Activated CD4-positive, CD25-positive, alpha-beta regulatory T cell treated with anti-CD3 and anti-CD28 coated beads, Interleukin-2, amount 50 U/mL, for 24 hours (primary cell): ENCODE data around the gene CCNG2.

Experiments used
- ATAC-seq, 2 donors: fragments of 150-1000 bp; cut with Tn5 transposase; one replicate each; pipeline ENCODE4 v1.10.0; 2021; ENCODE audit warnings: mild to moderate bottlenecking in 1 of 2, moderate library complexity in 1 of 2

Gene CCNG2

GRCh38 chr4:77204621-77205020 is 47.6 kb downstream of the CCNG2 start:
- ATAC-seq = no peak

- no peak for ATAC-seq
These were observed 52.0 kb downstream of the CCNG2 start for GRCh38 chr4:77209012-77209411.

GRCh38 chr4:77209936-77210335 is 52.9 kb downstream of the CCNG2 start:
- no peak for ATAC-seq

GRCh38 chr4:77215107-77215506 is 58.1 kb downstream of the CCNG2 start:
- no peak for ATAC-seq

GRCh38 chr4:77217526-77217925 is 60.5 kb downstream of the CCNG2 start:
- no peak for ATAC-seq

GRCh38 chr4:77219266-77219665 is 62.3 kb downstream of the CCNG2 start:
- no peak for ATAC-seq
